SK-N-SH (cell line): ENCODE results near the gene NUMBL. TPM values are rescaled to one million over a fixed set of nuclear protein-coding genes. Genes with fewer than 3 reads are reported as not detected.

Experiments used
- CTCF ChIA-PET: fragments of 300-600, 350-600 bp; formaldehyde crosslinking; extraction: SDS; loops from one replicate; lab custom pipeline; 2021; lab: Yijun Ruan, JAX
- POLR2A ChIA-PET: fragments of 350-600 bp; sonication (Branson Sonifier 250); formaldehyde crosslinking; extraction: SDS; loops from one replicate; lab custom pipeline; 2020; ENCODE audit warnings: antibody characterized with exemption, inconsistent platforms; lab: Yijun Ruan, JAX
- DNase-seq: peaks from one replicate; pipeline ENCODE4 v3.0.0; 2012
- H2AFZ ChIP-seq: fragments of 200-600 bp; sonication (generic); 2 replicates; pipeline ENCODE4 v1.8.1; 2016; ENCODE audit warnings: antibody characterized with exemption, mild to moderate bottlenecking, low read depth
- H3F3A ChIP-seq: fragments of 200-600 bp; sonication (generic); replicated peaks from 2 replicates; pipeline ENCODE3; 2016; ENCODE audit warnings: antibody characterized with exemption, mild to moderate bottlenecking; ENCODE audit not compliant: insufficient read depth
- H3K27ac ChIP-seq, 2 experiments: fragments of 200-500 bp in 1 of 2; fragments of 200-600 bp in 1 of 2; sonication (Bioruptor generic) in 1 of 2; sonication (generic), shearing (Covaris generic) in 1 of 2; 2 replicates each; pipeline versions ENCODE4 v1.5.1 to v1.6.1; 2014 to 2016; ENCODE audit warnings: low read depth in 2 of 2, inconsistent platforms in 1 of 2, low read length in 1 of 2, mild to moderate bottlenecking in 1 of 2, mixed read lengths in 1 of 2
- H3K27me3 ChIP-seq: fragments of 200-600 bp; sonication (generic), shearing (Covaris generic); 2 replicates; pipeline ENCODE4 v1.6.1; 2016; ENCODE audit warnings: mixed run types; ENCODE audit not compliant: insufficient read depth
- H3K36me3 ChIP-seq, 2 experiments: fragments of 200-500 bp in 1 of 2; fragments of 200-600 bp in 1 of 2; sonication (Bioruptor generic) in 1 of 2; sonication (generic) in 1 of 2; replicated peaks in 1 of 2; 2 replicates each; pipeline versions ENCODE3 to v1.5.1; 2014 to 2016; ENCODE audit warnings: low read length in 1 of 2, mild to moderate bottlenecking in 1 of 2; ENCODE audit not compliant: insufficient read depth in 2 of 2, control insufficient read depth in 1 of 2
- H3K4me1 ChIP-seq, 2 experiments: fragments of 200-500 bp in 1 of 2; fragments of 200-600 bp in 1 of 2; sonication (Bioruptor generic) in 1 of 2; sonication (generic), shearing (Covaris generic) in 1 of 2; 2 replicates each; pipeline versions ENCODE4 v1.5.1 to v1.6.1; 2014 to 2016; ENCODE audit warnings: low read depth in 1 of 2, low read length in 1 of 2, mixed run types in 1 of 2; ENCODE audit not compliant: insufficient read depth in 2 of 2, control insufficient read depth in 1 of 2
- H3K4me2 ChIP-seq: fragments of 200-600 bp; sonication (generic), shearing (Covaris generic); 2 replicates; pipeline ENCODE4 v1.6.1; 2017; ENCODE audit warnings: mixed run types
- H3K4me3 ChIP-seq, 2 experiments: fragments of 200-500 bp in 1 of 2; fragments of 200-600 bp in 1 of 2; sonication (Bioruptor generic) in 1 of 2; sonication (generic), shearing (Covaris generic) in 1 of 2; 2 replicates each; pipeline versions ENCODE4 v1.5.1 to v1.8.1; 2014 to 2016; ENCODE audit warnings: low read depth in 2 of 2, inconsistent platforms in 1 of 2, low read length in 1 of 2, mild to moderate bottlenecking in 1 of 2, mixed read lengths in 1 of 2, moderate library complexity in 1 of 2
- H3K79me2 ChIP-seq: fragments of 200-600 bp; sonication (generic); 2 replicates; pipeline ENCODE4 v1.8.1; 2017; ENCODE audit warnings: mild to moderate bottlenecking; ENCODE audit not compliant: insufficient read depth
- H3K9ac ChIP-seq: fragments of 200-600 bp; sonication (generic); 2 replicates; pipeline ENCODE4 v1.6.1; 2017; ENCODE audit warnings: mixed run types
- H3K9me2 ChIP-seq: fragments of 200-600 bp; sonication (generic); 2 replicates; pipeline ENCODE4 v1.6.1; 2017; ENCODE audit warnings: mixed run types
- H3K9me3 ChIP-seq: fragments of 200-600 bp; sonication (generic); 2 replicates; pipeline ENCODE4 v1.6.1; 2017; ENCODE audit warnings: mixed run types, mild to moderate bottlenecking, moderate library complexity
- H4K20me1 ChIP-seq: fragments of 200-600 bp; sonication (generic); 2 replicates; pipeline ENCODE4 v1.6.1; 2017; ENCODE audit warnings: mild to moderate bottlenecking, mixed run types; ENCODE audit not compliant: insufficient read depth
- ELF1 ChIP-seq: IDR thresholded peaks from 2 replicates; pipeline ENCODE4 v1.4.0; 2012
- EP300 ChIP-seq, 2 experiments: IDR thresholded peaks; 2 replicates each; pipeline versions ENCODE4 v1.4.0 to v1.6.1; 2012; ENCODE audit warnings: borderline replicate concordance in 1 of 2, low read depth in 1 of 2, low read length in 1 of 2
- EZH2phosphoT487 ChIP-seq: fragments of 200-600 bp; sonication (generic); IDR thresholded peaks from 2 replicates; pipeline ENCODE4 v1.6.1; 2017; ENCODE audit warnings: low read depth, mixed run types, mild to moderate bottlenecking, antibody characterized with exemption, moderate library complexity, borderline replicate concordance
- FOXJ3 ChIP-seq: sonication (generic); formaldehyde crosslinking; IDR thresholded peaks from 2 replicates; pipeline ENCODE4 v1.5.1; 2020; ENCODE audit warnings: mild to moderate bottlenecking, missing genetic modification reagents
- GATA2 ChIP-seq: sonication (generic); formaldehyde crosslinking; IDR thresholded peaks from 2 replicates; pipeline ENCODE4 v1.5.0; 2020; ENCODE audit warnings: mild to moderate bottlenecking, missing genetic modification reagents
- JUND ChIP-seq: IDR thresholded peaks from 2 replicates; pipeline ENCODE4 v1.4.0; 2012
- MXI1 ChIP-seq: IDR thresholded peaks from 2 replicates; pipeline ENCODE4 v1.6.1; 2012; ENCODE audit warnings: mild to moderate bottlenecking, low read depth, low read length, improper control_type of control experiment
- NRF1 ChIP-seq: IDR thresholded peaks from 2 replicates; pipeline ENCODE4 v1.6.1; 2012; ENCODE audit warnings: low read depth, mild to moderate bottlenecking, low read length
- RAD21 ChIP-seq: IDR thresholded peaks from 2 replicates; pipeline ENCODE4 v1.6.1; 2012; ENCODE audit warnings: mild to moderate bottlenecking, low read length
- RCOR1 ChIP-seq: fragments of 150-350 bp; IDR thresholded peaks from 2 replicates; pipeline ENCODE4 v1.6.1; 2017; ENCODE audit warnings: antibody characterized with exemption, low read length
- SMC3 ChIP-seq: IDR thresholded peaks from 2 replicates; pipeline ENCODE4 v1.6.1; 2012; ENCODE audit warnings: low read depth, low read length, improper control_type of control experiment
- TEAD4 ChIP-seq: IDR thresholded peaks from 2 replicates; pipeline ENCODE4 v1.4.0; 2012; ENCODE audit warnings: mild to moderate bottlenecking, borderline replicate concordance; ENCODE audit not compliant: insufficient read depth
- WGBS: methylation state at CpG from one replicate; pipeline ENCODE4 v1.1.6; 2017; ENCODE audit warnings: low lambda C conversion rate; 5-methylcytosine and 5-hydroxymethylcytosine counted together
- polyA plus RNA-seq, 3 experiments: library from polyadenylated mRNA; depleted of rRNA; stranded (reverse); fragments of >200 nt; gene quantifications; 2 replicates each; pipeline ENCODE4 v1.2.3, GENCODE V29; 2012
- TF ChIP-seq, protein P1 (sequence below): IDR thresholded peaks from 2 replicates; pipeline ENCODE4 v1.4.0; 2012; ENCODE audit warnings: low read depth, borderline replicate concordance
- TF ChIP-seq, protein P2 (sequence below): IDR thresholded peaks from 2 replicates; pipeline ENCODE4 v1.4.0; 2012; ENCODE audit warnings: low read depth, borderline replicate concordance
- TF ChIP-seq, protein P3 (sequence below): IDR thresholded peaks from 2 replicates; pipeline ENCODE4; 2012

NUMBL gene
- polyA plus RNA-seq, 1 of the 3 experiments (the other 2 are of a cell fraction): 54.6 TPM

DNA sequence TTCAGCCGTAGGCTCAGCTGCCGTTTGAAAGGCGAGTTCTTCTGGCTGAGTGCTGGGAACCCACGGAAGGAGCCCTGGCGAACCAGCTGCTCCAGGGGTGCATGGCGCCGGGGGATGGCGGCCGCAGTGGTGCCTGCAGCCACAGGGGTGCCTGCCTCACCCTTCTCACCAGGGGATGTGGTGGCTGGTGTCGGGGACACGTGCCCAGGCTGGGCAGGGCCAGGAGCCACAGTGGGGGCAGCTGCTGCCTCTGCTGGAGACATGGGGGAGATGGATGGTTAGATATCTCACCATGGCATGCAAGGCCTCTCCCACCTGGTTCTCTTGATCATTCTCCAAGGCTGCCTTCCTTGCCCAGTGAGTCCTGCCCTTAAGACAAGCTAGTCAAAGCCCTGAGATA lies 17.1 kb downstream of the NUMBL start:
- no peak overlapping the region for H3K9ac ChIP-seq
- H3K79me2 ChIP-seq: no peaks in the 10 kb centered on the region
- no peak overlapping the region for H3K4me3 ChIP-seq
- no peaks in the 10 kb centered on the region for H3K27me3 ChIP-seq
- H2AFZ ChIP-seq: no peak overlapping the region
- H3K9me3 ChIP-seq: no peaks in the 10 kb centered on the region
- H3K9me2 ChIP-seq: no peaks in the 10 kb centered on the region
- TF ChIP-seq, protein P1, sequence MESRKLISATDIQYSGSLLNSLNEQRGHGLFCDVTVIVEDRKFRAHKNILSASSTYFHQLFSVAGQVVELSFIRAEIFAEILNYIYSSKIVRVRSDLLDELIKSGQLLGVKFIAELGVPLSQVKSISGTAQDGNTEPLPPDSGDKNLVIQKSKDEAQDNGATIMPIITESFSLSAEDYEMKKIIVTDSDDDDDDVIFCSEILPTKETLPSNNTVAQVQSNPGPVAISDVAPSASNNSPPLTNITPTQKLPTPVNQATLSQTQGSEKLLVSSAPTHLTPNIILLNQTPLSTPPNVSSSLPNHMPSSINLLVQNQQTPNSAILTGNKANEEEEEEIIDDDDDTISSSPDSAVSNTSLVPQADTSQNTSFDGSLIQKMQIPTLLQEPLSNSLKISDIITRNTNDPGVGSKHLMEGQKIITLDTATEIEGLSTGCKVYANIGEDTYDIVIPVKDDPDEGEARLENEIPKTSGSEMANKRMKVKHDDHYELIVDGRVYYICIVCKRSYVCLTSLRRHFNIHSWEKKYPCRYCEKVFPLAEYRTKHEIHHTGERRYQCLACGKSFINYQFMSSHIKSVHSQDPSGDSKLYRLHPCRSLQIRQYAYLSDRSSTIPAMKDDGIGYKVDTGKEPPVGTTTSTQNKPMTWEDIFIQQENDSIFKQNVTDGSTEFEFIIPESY: no peak
- no peak for TF ChIP-seq JUND
- TF ChIP-seq ELF1: no peak
- TF ChIP-seq, protein P2, sequence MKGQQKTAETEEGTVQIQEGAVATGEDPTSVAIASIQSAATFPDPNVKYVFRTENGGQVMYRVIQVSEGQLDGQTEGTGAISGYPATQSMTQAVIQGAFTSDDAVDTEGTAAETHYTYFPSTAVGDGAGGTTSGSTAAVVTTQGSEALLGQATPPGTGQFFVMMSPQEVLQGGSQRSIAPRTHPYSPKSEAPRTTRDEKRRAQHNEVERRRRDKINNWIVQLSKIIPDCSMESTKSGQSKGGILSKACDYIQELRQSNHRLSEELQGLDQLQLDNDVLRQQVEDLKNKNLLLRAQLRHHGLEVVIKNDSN: no peak
- TF ChIP-seq SMC3: no peak
- no peak for TF ChIP-seq RCOR1
- no peak for TF ChIP-seq EZH2phosphoT487
- TF ChIP-seq FOXJ3 (CRISPR knock-in tag): no peak
- no peak for TF ChIP-seq TEAD4
- no peak for TF ChIP-seq GATA2 (CRISPR knock-in tag)
- no peak for TF ChIP-seq RAD21
- no peak for TF ChIP-seq EP300 (IDR thresholded peaks at IDR 0.05; ENCODE audit: borderline replicate concordance in 1 of 2, low read depth in 1 of 2, low read length in 1 of 2)
- DNase-seq: no peak
- no peaks in the 10 kb centered on the region for H4K20me1 ChIP-seq
- CTCF ChIA-PET: no interaction called here
- H3F3A ChIP-seq: peaks cover 11% of the 10 kb centered on the region
- H3K27ac ChIP-seq: no peak overlapping the region
- POLR2A ChIA-PET: no interaction called here
- H3K36me3 ChIP-seq: peaks cover 57 to 63% of the 10 kb centered on the region in 2 experiments
- H3K4me2 ChIP-seq: no peak overlapping the region
- 97% methylated on average over 10 of the region's 11 CpGs for WGBS
- H3K4me1 ChIP-seq: no peaks in the 10 kb centered on the region

DNA sequence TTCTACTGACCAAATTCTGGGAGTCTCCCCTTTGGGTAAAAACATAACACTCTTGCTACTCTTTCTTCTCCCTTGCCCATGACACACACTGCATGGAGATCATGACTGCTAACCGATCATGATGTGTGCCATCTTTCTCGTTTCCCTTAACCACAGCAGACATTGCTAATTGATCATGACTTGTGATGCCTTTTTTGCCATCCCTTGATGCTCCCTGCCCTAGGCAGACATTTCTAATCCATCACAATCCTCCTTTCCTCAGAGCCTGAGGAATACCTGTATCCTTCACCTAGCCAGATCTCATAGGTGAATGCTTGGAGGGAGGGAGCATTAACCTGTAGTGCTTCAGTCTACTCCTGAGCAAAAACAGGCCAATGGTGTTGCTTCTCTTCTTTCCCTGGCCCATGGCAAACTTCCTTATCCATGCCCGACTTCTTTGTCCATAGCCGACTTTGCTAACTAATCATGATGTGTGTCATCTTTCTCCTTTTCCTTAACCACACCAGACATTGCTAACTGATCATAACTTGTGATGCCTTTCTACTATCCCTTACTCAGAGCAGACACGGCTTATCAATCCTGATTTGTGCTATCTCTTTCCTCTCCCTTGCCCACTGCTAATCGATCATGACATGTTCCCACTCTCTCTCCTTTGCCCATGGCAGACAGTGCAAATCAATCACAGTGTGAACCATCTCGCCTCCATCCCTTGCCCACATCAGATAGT lies 17.7 kb downstream of the NUMBL start:
- Histone ChIP-seq H3K4me1 (no peaks in the 10 kb centered on the region), H4K20me1 (no peaks in the 10 kb centered on the region), H3K27ac (no peak overlapping the region), H3K9ac (no peak overlapping the region), H3K27me3 (no peaks in the 10 kb centered on the region), H3F3A (peaks cover 11% of the 10 kb centered on the region), H3K9me3 (no peaks in the 10 kb centered on the region), H3K4me2 (no peak overlapping the region), H3K79me2 (no peaks in the 10 kb centered on the region), H3K4me3 (no peak overlapping the region), H3K36me3 (peaks cover 51 to 63% of the 10 kb centered on the region in 2 experiments), H2AFZ (no peak overlapping the region), H3K9me2 (no peaks in the 10 kb centered on the region)
- no peak for DNase-seq
- POLR2A ChIA-PET: no interaction called here
- 90% methylated on average over 7 of the region's 7 CpGs for WGBS
- CTCF ChIA-PET: interaction anchor here (2.1 kb wide), 1 partner anchor 10 kb away, joined by 9 read pairs; no protein-coding TSS in a partner anchor
- no peak for TF ChIP-seq GATA2 (CRISPR knock-in tag)
- TF ChIP-seq ELF1: no peak
- no peak for TF ChIP-seq TEAD4
- TF ChIP-seq EP300 (IDR thresholded peaks at IDR 0.05; ENCODE audit: borderline replicate concordance in 1 of 2, low read depth in 1 of 2, low read length in 1 of 2): no peak
- TF ChIP-seq, protein P3, sequence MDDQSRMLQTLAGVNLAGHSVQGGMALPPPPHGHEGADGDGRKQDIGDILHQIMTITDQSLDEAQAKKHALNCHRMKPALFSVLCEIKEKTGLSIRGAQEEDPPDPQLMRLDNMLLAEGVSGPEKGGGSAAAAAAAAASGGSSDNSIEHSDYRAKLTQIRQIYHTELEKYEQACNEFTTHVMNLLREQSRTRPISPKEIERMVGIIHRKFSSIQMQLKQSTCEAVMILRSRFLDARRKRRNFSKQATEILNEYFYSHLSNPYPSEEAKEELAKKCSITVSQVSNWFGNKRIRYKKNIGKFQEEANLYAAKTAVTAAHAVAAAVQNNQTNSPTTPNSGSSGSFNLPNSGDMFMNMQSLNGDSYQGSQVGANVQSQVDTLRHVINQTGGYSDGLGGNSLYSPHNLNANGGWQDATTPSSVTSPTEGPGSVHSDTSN: no peak
- no peak for TF ChIP-seq RCOR1
- TF ChIP-seq EZH2phosphoT487: no peak
- no peak for TF ChIP-seq MXI1
- TF ChIP-seq NRF1: no peak
